GM08714 (cell line): Measurements from ENCODE around the gene CNGA4.
"Not testable (repeated sequence)": the region's sequence is repeated elsewhere in the genome, so short reads cannot be mapped to it uniquely, and the experiment has no call there.

Experiments
- H3K4me3 ChIP-seq: fragments of 200-500 bp; sonication (Bioruptor generic); 2 replicates; pipeline ENCODE4 v1.5.1; 2014; ENCODE audit warnings: mild to moderate bottlenecking, low read length, inconsistent platforms
- ZNF274 ChIP-seq: IDR thresholded peaks from 2 replicates; pipeline ENCODE4 v1.6.1; 2012; ENCODE audit warnings: mild to moderate bottlenecking, low read depth, low read length

Gene CNGA4

GRCh38 chr11:6237761-6238302, 1.1 kb upstream of the CNGA4 start:
- no peak overlapping the region for H3K4me3 ChIP-seq
- no peak for TF ChIP-seq ZNF274

- TF ChIP-seq ZNF274 = no peak
- H3K4me3 ChIP-seq = no peak overlapping the region
Observed at GRCh38 chr11:6240139-6240538, 1.2 kb downstream of the CNGA4 start.

- TF ChIP-seq ZNF274 = no peak
- H3K4me3 ChIP-seq = no peak overlapping the region
Observed at GRCh38 chr11:6240781-6241180, 1.9 kb downstream of the CNGA4 start.

DNA sequence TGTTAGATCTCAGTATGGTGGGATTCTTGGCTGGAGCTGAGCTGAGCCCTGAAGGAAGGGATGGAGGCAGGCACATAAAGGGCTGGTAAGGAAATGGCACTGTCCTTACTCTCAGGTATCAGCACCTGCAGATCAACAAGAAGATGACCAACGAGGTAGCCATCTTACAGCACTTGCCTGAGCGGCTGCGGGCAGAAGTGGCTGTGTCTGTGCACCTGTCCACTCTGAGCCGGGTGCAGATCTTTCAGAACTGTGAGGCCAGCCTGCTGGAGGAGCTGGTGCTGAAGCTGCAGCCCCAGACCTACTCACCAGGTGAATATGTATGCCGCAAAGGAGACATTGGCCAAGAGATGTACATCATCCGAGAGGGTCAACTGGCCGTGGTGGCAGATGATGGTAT, 2.4 kb downstream of the CNGA4 start:
- no peak overlapping the region for H3K4me3 ChIP-seq
- TF ChIP-seq ZNF274 = no peak

DNA sequence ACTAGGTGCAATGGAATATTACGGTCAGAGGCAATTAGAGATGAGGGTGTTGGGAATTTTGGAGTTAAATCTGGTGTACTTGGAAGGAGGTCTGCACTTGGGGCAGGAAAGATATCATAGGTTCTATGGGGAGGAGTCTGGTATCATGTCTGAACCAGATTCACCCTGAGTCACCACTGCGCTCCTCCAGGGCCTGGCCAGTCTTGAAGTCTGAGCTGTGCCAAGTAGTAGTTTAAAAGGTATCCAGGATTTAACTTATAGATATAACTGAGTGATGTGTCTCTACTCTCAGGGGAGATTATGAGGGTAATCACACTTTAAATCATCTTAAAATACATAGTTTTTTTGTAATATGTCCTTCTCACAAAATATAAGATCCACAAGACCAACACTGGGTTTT, 6.6 kb downstream of the CNGA4 start:
- no peak overlapping the region for H3K4me3 ChIP-seq
- no peak for TF ChIP-seq ZNF274

DNA sequence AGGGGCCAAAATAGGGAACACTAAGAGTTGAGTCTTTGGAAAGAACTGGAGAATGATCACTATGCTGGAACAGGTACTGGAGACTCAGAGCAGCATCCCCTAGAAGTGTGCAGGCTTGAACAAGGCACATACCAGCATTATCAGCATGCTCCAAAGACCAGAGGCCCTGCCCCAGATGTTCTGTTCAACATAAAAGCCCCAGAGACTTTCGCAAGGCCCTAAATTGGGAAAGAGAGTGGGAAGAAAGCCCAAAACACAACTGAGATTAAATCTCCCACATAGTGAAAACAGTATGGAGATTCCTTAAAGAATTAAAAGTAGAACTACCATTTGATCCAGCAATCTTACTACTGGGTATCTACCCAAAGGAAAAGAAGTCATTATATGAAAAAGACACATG, 9.4 kb downstream of the CNGA4 start:
- no peak overlapping the region for H3K4me3 ChIP-seq
- no peak for TF ChIP-seq ZNF274

GRCh38 chr11:6248897-6249296, 10.0 kb downstream of the CNGA4 start:
- not testable (repeated sequence) for H3K4me3 ChIP-seq

DNA sequence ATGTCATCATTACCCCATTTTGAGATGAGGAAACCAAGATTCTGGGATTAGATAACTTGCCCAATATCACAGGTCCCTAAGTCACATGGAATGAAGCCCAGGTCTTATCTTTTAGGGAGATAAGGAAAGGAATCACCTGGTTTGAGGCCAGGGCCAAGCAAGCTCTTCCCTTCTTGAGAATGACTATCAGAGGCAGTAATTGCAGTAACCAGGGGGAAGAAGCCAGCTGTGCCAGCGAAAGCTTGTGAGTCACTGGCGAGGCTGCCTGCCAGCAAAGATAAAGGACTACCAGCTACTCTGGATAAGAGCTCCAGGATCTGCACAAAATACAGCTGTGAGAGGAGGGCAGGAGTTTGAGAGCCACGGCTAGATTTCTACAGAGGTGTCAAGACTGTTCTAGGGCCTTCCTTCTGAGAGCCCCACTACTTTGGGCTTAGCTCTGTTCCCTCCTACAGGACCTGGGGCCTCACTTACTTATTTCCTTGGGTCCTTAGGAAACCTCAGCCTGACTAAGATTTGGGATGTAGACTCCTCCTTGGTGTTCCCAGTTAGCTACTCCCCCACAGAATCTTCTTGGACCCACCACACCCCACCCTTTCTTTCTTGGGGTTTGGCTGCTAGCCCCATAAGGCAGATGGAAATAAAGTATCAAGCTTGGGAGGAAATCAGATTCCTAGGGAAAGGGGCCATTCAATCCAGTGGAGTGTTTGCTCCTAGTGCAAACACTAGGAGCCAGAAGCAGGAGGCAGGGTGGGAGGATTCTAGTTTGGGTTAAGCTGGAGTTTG, 11.1 kb downstream of the CNGA4 start:
- no peak overlapping the region for H3K4me3 ChIP-seq
- TF ChIP-seq ZNF274 = no peak

DNA sequence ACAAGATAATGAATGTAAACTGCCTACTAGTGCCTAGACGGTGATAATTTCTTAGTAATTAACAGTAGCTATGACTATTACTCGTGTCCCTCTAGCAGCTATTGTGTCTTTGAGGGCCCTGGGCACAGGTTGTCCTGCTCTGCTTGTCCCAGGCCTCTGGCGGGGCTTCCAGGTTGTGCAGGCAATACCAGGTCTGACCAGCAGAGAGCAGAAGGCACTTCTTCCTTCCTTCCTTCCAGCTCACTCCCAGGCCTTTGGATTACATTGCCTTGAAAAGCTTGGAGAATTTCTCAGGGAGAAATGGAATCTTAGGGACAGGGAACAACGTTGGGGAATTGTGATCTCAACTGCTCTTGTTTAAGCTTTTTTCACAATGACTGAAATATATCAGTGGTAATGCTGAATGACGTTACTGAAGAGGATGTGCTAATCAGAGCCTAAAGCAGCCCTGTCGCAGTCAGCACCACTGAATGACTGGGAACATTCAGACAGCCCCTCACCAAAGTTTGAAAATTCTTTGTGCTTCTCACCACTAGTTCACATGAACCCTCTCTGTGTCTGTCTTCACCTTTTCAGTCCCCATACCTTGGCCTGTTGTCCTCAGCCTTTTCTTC, 12.3 kb downstream of the CNGA4 start:
- H3K4me3 ChIP-seq = no peak overlapping the region
- no peak for TF ChIP-seq ZNF274

DNA sequence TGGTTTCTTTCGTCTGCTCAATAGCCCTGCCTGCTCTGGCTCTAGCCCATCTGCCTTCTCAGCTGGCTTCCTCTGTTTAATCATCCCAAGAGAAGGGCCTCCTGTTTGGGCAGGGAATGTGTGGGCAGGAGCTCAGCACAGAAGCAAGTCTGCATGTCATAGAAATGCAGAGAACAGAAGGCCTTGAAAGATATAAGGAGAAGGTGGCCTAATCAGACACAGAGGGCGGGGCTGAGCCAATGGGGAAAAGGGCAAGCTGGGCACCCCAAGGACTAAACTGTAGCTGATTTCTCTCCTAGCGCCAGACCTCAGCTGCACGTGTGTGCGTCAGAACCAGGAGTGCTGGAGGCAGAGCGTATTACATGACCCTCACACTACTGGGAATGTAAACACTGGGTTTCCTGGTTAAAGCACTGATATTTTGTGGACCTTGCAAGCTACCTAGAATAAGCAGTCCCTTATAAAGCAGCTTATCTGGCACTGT, 13.1 kb downstream of the CNGA4 start:
- TF ChIP-seq ZNF274 = no peak
- H3K4me3 ChIP-seq = no peak overlapping the region

GRCh38 chr11:6253197-6253596, 14.3 kb downstream of the CNGA4 start:
- TF ChIP-seq ZNF274 = no peak
- H3K4me3 ChIP-seq = no peak overlapping the region

GRCh38 chr11:6258141-6258540, 19.3 kb downstream of the CNGA4 start:
- no peak overlapping the region for H3K4me3 ChIP-seq
- no peak for TF ChIP-seq ZNF274

DNA sequence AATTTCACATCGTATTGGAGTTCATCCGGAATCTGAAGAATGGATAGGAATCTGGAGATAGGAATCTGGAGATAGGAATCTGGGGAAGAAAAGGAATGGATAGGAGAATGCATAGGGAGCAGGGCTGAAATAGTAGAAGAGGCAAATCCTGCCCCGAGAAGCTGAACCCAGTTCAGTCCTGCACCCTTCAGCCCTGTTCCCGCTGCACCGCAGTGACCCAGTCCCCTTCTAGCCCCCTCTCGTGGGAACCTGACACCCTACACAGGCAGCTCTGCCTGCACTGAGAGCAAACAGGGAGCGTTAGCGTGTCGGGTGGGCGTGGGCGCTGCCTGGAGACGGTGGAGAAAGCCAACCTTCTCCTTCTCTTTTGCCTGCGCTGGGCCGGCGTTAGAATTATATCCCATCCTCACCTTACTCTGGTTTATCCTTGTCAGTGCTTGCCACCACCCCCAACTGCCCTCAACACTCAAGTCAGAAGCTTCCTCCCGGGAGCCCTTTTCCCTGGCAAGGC, 19.7 kb downstream of the CNGA4 start:
- no peak for TF ChIP-seq ZNF274
- no peak overlapping the region for H3K4me3 ChIP-seq

DNA sequence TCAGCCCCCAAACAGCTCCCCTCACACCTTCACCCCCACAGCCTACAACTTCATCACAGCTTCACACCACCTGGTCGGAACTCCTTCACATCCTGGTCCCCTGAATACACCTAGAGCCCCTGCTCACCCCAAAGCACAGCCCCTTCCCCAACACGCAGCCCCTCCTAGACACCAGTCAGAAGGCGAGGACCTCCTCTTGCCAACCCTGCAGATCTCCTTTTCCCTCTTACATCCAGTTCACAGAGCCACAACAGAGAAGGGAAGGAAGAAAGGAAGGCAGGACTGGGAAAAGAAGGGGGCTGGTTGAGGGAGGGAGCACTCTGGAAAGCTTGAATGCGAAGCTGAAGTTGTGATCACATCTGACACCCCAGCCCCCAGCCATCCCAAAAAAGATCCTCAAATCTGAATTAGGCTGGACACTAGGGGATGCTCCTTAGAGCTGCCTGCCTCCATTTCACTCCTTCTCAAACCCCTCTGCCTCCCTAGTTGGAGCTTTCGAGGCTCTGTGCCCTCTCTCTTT, 21.4 kb downstream of the CNGA4 start:
- TF ChIP-seq ZNF274 = no peak
- no peak overlapping the region for H3K4me3 ChIP-seq

DNA sequence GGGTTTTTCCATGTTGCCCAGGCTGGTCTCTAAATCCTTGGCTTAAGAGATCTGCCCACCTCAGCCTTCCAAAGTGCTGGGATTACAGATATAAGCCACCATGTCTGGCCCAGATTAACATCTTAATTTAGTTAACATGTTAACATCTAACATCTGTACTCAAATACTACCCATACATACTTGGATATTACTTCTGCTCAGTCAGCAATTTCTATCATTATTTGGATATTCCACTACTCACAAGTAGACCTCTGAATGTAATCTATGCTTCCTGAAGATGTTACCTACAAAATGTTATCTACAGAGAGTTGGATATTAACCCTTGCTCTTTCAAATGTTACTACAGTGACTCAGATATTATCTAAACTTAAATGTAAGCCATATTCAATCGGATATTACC, 24.8 kb downstream of the CNGA4 start:
- no peak overlapping the region for H3K4me3 ChIP-seq
- no peak for TF ChIP-seq ZNF274
